ENCODE measurements around the gene NCOA1. TPM values are rescaled to one million over a fixed set of nuclear protein-coding genes. Genes with fewer than 3 reads are reported as not detected.

Gene NCOA1
- total RNA-seq, 1 experiment from 2014 or later: 14.4 TPM

GRCh38 chr2:24680196-24680595 lies 189.1 kb downstream of the NCOA1 start:
- in situ Hi-C loops (cut with HindIII; ENCODE audit: low pct_unique_long_range_greater_than_20kb, low sequenced_read_pairs): no loop called here

GRCh38 chr2:24682304-24682703 lies 191.2 kb downstream of the NCOA1 start:
- DNase-seq (ENCODE audit: low read depth, low spot score): no peak
- in situ Hi-C loops (cut with HindIII; ENCODE audit: low pct_unique_long_range_greater_than_20kb, low sequenced_read_pairs): no loop called here

More at GRCh38 chr2:24680196-24680595, 189.1 kb downstream of the NCOA1 start:
- DNase-seq (ENCODE audit: low read depth, low spot score): no peak

- in situ Hi-C loops (cut with HindIII; ENCODE audit: low pct_unique_long_range_greater_than_20kb, low sequenced_read_pairs): no loop called here
- DNase-seq (ENCODE audit: low read depth, low spot score): no peak
These were observed 192.4 kb downstream of the NCOA1 start for GRCh38 chr2:24683408-24683807.

GRCh38 chr2:24690524-24690923 lies 199.5 kb downstream of the NCOA1 start:
- in situ Hi-C loops (cut with HindIII; ENCODE audit: low pct_unique_long_range_greater_than_20kb, low sequenced_read_pairs): no loop called here
- no peak for DNase-seq (ENCODE audit: low read depth, low spot score)

- in situ Hi-C loops (cut with HindIII; ENCODE audit: low pct_unique_long_range_greater_than_20kb, low sequenced_read_pairs): no loop called here
These were observed 200.8 kb downstream of the NCOA1 start for GRCh38 chr2:24691806-24692205.

GRCh38 chr2:24697792-24698191 lies 206.7 kb downstream of the NCOA1 start:
- in situ Hi-C loops (cut with HindIII; ENCODE audit: low pct_unique_long_range_greater_than_20kb, low sequenced_read_pairs): no loop called here
- no peak for DNase-seq (ENCODE audit: low read depth, low spot score)

More at GRCh38 chr2:24691806-24692205, 200.8 kb downstream of the NCOA1 start:
- DNase-seq (ENCODE audit: low read depth, low spot score): no peak

GRCh38 chr2:24702800-24703199 lies 211.7 kb downstream of the NCOA1 start:
- DNase-seq (ENCODE audit: low read depth, low spot score): no peak
- in situ Hi-C loops (cut with HindIII; ENCODE audit: low pct_unique_long_range_greater_than_20kb, low sequenced_read_pairs): no loop called here

GRCh38 chr2:24704692-24705091 lies 213.6 kb downstream of the NCOA1 start:
- in situ Hi-C loops (cut with HindIII; ENCODE audit: low pct_unique_long_range_greater_than_20kb, low sequenced_read_pairs): no loop called here

GRCh38 chr2:24707143-24707542 lies 216.1 kb downstream of the NCOA1 start:
- in situ Hi-C loops (cut with HindIII; ENCODE audit: low pct_unique_long_range_greater_than_20kb, low sequenced_read_pairs): no loop called here
- no peak for DNase-seq (ENCODE audit: low read depth, low spot score)

More at GRCh38 chr2:24704692-24705091, 213.6 kb downstream of the NCOA1 start:
- DNase-seq (ENCODE audit: low read depth, low spot score): no peak

- in situ Hi-C loops (cut with HindIII; ENCODE audit: low pct_unique_long_range_greater_than_20kb, low sequenced_read_pairs): no loop called here
- peak; percentile 43 for DNase-seq (ENCODE audit: low read depth, low spot score)
These were observed 217.6 kb downstream of the NCOA1 start for GRCh38 chr2:24708537-24709152.

- in situ Hi-C loops (cut with HindIII; ENCODE audit: low pct_unique_long_range_greater_than_20kb, low sequenced_read_pairs): no loop called here
- no peak for DNase-seq (ENCODE audit: low read depth, low spot score)
These were observed 219.8 kb downstream of the NCOA1 start for GRCh38 chr2:24710806-24711205.

- no peak for DNase-seq (ENCODE audit: low read depth, low spot score)
- in situ Hi-C loops (cut with HindIII; ENCODE audit: low pct_unique_long_range_greater_than_20kb, low sequenced_read_pairs): no loop called here
These were observed 220.8 kb downstream of the NCOA1 start for GRCh38 chr2:24711865-24712264.

- no peak for DNase-seq (ENCODE audit: low read depth, low spot score)
- in situ Hi-C loops (cut with HindIII; ENCODE audit: low pct_unique_long_range_greater_than_20kb, low sequenced_read_pairs): no loop called here
These were observed 221.2 kb downstream of the NCOA1 start for GRCh38 chr2:24712296-24712695.

- no peak for DNase-seq (ENCODE audit: low read depth, low spot score)
- in situ Hi-C loops (cut with HindIII; ENCODE audit: low pct_unique_long_range_greater_than_20kb, low sequenced_read_pairs): no loop called here
These were observed 226.4 kb downstream of the NCOA1 start for GRCh38 chr2:24717263-24717951.

GRCh38 chr2:24720310-24720709 lies 229.3 kb downstream of the NCOA1 start:
- DNase-seq (ENCODE audit: low read depth, low spot score): no peak
- in situ Hi-C loops (cut with HindIII; ENCODE audit: low pct_unique_long_range_greater_than_20kb, low sequenced_read_pairs): no loop called here

GRCh38 chr2:24721470-24721869 lies 230.4 kb downstream of the NCOA1 start:
- in situ Hi-C loops (cut with HindIII; ENCODE audit: low pct_unique_long_range_greater_than_20kb, low sequenced_read_pairs): no loop called here
- DNase-seq (ENCODE audit: low read depth, low spot score): no peak

GRCh38 chr2:24722141-24722790 lies 231.2 kb downstream of the NCOA1 start:
- in situ Hi-C loops (cut with HindIII; ENCODE audit: low pct_unique_long_range_greater_than_20kb, low sequenced_read_pairs): no loop called here
- no peak for DNase-seq (ENCODE audit: low read depth, low spot score)

GRCh38 chr2:24723191-24723590 lies 232.1 kb downstream of the NCOA1 start:
- in situ Hi-C loops (cut with HindIII; ENCODE audit: low pct_unique_long_range_greater_than_20kb, low sequenced_read_pairs): no loop called here
- no peak for DNase-seq (ENCODE audit: low read depth, low spot score)

GRCh38 chr2:24723665-24724064 lies 232.6 kb downstream of the NCOA1 start:
- DNase-seq (ENCODE audit: low read depth, low spot score): no peak
- in situ Hi-C loops (cut with HindIII; ENCODE audit: low pct_unique_long_range_greater_than_20kb, low sequenced_read_pairs): no loop called here

Measured in SK-MEL-5 (cell line).